ENCODE measurements around the gene CDH23.

The CDH23 gene

GRCh38 chr10:71580415-71580814 lies 183.7 kb downstream of the CDH23 start:
- DNase-seq, result no peak

GRCh38 chr10:71580926-71581325 lies 184.2 kb downstream of the CDH23 start:
- DNase-seq, result no peak

DNA sequence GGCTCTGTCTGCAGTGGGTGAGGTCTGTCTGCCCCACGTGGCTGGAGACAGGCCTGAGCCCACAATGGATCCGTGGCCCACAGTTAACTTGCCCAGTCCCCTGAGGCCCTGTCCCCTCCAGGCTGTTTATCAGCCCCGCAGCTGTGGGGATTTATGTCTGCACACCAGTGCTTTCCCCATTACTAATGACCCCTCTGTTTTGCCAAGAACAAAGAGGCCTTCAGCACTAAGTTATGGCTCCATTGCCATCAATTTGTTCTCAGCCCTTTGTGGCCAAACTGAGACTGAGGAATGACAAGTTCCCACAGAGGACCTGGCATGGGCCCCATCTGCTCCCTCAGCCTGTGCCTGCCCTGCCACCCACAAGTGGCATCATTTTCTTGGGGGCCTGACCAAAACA lies 184.7 kb downstream of the CDH23 start:
- DNase-seq, result peak in 50 of 56 donors; percentile 11 to 85 (median 54)

DNA sequence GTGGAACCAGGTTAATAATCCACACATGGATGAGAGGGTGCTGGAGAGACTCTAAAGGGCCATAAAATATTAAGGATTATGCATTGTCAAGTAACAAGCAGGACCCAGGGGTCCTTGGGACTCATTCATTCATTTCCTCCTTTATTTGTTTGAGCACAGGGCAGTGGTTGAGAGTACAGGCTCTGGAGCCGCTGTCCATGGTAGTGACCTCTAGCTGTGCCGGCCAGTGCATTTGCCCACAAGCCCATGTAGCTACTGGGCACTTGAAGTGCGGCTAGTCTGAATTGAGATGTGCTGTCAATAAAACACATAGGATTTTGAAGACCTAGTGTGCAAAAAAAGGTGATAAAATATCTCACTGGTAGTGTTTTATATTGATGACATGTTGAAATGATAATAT lies 185.3 kb downstream of the CDH23 start:
- peak in 23 of 56 donors; percentile 8 to 65 (median 33) for DNase-seq

DNA sequence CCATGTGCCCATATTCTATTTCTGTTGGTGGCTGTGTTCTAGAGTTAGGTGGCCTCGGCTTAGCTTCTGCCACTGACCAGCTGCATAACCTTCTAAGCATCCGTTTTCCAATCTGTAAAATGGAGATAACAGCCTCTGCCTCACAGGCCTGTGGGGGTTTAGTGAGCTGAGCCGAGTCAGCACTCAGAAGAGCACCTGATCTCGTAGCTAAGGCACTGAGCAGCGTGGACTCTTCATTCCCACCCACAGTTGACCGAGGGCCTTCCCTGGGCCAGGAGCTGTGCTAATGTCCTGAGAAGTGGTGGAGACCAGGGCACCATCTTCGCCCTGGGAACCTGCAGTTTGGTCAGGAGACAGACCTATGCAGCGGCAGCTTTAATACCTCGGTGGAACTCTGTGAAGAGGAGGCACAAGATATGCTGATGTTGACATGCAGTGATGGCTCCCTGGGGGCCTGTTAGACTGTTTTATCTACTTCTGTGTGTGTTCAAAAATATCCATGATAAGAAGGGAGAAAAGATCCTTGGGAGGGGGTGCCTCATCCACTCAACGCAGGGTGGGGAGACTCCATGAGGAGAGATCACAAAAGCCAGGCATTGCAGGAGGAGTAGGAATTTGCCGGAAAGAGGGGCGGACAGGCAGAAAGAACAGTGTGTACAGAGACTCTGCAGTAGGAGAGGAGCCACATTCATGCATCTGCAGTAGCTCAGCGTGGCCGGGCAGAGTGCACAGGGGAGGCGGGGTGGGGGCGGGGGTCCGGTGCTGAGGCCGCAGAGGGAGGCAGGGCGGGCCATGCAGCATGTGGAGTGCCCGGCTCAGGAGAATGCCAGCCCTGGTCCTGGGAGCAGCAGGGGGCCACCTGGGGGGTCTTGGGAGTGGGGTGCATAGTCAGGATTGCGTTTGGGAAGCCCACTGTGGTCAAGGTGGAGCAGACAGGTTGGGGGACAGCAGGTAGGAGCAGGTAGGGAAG lies 186.1 kb downstream of the CDH23 start:
- no peak for DNase-seq

GRCh38 chr10:71584461-71584860 lies 187.7 kb downstream of the CDH23 start:
- DNase-seq, result no peak

DNA sequence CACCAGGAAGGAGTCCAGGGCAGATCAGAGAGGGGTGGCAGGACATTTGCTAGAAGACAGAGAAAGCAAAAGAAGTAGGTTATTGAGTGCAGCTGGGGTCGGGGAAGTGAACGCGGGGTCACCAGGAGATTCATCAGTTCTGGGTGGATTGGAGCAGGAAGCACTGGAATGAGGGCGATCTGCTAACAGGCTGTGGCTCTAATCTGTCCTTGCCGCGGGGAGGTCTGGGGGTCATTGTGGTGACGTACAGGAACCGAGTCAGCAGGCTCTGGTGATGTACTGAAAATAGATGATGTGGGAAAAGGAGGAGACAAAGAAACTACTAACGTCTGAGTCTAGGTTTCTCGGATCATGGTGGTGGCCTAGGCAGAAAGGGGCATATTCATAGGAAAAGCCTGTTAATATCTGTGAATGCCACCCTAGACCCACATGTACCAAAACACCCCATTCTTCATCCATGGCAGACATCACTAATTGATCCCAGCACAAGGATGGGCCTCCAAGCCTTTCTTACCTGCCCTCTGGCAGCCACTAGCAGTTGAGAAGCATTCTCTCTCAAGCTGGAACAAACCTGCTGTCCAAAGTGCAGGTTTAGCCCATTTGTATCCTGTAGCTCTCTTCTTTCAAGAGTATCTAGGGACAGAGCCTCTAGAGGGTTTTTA lies 188.3 kb downstream of the CDH23 start:
- DNase-seq, result no peak

GRCh38 chr10:71585564-71586290 lies 189.0 kb downstream of the CDH23 start:
- no peak for DNase-seq

DNA sequence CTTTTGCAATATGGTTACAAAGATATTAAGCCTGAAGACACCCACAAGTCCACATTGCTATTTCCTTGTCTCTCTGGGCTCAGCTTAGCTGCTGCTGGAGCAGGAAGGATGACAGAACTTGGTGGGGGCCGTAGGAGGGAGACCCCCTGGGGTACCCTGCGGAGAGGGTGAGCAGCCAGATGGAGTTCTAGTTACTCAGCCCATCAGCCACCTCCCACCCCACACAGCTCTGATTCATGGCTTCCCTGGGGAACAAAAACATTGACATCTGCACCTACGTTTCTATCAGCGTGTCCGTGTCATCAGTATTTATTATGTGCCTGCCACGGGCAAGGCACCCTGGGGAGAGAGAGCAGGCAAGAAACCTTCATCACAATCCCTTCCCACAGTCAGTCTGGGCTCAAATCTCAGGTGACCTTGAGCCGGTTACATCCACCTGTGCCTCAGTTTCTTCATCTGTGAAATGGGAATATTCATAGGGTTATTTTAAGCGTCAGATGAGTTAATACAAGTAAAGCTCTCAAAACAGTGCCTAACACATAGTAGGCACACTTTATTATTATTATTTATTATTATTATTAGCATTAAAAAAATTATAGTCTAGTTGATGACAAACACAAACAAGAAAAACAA lies 191.3 kb downstream of the CDH23 start:
- DNase-seq, result no peak

GRCh38 chr10:71588685-71589084 lies 192.0 kb downstream of the CDH23 start:
- DNase-seq, result no peak

GRCh38 chr10:71589617-71590551 lies 193.2 kb downstream of the CDH23 start:
- no peak for DNase-seq

DNA sequence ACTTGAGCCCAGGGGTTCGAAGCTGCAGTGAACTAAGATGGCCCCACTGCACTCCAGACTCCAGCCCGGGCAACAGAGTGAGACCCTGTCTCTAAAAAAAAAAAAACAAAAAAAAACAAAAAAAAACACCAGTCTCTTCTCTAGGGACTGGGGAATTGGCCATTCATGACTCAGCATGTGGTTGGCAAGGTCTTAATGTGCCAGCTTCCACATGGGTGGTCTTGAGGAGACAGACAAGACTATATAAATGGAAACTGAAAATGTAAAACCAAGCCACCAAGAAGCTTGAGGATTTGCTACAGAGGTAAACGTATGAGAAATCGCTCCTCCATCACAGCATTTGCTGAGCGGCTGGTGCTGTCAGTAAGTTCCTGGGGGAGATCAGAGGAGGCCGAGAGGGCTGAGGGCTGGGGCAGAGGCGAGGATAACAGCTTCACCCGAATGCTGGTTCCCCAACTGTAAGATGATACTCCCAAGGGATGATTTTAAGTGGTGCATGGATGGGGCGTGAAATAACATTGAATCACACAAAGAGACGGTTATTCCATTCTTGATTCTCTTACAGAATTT lies 194.1 kb downstream of the CDH23 start:
- DNase-seq, result no peak

DNA sequence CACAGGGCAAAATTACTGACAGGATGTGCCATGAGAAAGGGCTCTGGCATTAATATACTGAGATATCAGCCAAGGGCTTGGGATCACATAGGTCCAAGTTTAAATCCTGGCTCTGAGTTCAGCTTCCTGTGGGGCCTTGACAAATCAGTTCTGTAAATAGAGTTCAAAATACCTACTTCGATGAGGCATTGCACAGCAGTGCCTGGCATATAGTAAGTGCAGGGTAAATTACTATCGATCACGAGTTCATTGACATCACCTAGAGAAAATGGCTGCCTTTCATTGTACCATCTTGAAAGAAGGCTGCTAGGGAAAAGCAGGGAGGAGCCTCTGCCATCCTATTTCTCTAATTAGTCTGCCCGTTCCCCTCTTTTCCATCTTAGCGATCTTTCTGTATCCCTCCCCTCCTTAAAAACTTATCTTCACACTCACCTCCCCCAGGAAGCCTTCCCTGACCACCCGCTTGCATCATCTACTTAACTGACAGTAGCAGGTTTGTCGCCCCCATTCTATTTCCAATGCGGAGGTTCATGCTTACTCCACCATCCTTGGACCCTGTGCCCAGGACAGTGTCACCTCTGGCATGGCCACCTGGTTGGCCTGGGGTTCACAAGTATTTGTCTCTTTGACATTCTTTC lies 198.3 kb downstream of the CDH23 start:
- no peak for DNase-seq

DNA sequence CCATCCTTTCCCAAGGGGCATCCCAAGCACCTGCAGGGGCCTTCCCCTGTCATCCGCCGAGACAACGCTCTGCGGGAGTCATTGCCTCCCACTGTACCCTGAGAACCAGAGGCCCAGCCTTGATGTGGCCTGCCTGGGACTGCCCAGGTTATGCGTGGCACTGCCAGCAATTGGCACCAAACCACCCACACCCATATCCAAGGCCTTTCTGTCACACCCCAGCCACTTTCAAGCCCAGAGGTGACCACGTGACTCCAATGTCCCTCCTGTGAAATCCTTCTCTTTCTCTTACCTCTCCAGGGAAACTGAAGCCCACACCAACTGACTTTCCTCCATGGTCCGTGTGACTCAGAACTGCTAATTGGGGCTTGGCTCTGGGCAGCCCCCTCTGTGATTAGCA lies 198.9 kb downstream of the CDH23 start:
- no peak for DNase-seq

DNA sequence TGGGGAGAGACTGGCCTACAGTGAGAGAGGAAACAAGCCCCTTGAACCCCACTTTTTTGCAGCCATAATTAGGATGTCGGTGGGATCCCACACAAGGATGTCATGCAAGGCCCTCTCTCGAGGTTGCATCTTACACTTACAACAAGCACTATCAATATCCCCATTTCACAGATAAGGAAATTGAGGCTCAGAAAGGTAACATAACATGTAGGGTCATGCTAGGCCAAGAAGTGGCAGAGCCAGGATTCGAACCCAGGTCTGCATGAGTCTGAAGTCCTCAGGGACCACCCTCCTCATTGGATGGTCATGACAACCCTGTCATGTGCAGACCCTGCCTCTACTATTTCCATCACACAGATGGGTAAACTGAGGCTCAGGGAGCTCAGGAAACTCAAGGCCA lies 199.4 kb downstream of the CDH23 start:
- DNase-seq, result no peak

DNA sequence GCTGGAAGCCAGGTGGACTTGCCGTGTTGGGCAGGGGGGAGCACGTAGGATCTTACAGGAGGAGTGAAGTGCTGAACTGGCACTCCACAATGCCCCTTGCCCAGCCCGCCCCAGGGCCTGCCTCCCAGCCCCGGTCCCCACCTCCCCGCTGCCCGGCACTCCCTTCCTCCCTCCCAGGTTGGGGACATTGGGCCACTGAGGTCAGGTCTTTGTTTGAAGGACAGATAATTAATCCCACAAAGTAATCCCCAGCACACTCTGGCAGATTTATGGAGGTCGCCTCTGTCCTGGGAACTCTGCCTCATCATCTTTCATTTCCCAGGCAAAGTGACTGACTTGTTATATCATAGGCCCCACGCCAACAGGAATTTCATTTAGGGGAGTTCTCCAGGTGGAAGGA lies 200.0 kb downstream of the CDH23 start:
- DNase-seq, result no peak

DNA sequence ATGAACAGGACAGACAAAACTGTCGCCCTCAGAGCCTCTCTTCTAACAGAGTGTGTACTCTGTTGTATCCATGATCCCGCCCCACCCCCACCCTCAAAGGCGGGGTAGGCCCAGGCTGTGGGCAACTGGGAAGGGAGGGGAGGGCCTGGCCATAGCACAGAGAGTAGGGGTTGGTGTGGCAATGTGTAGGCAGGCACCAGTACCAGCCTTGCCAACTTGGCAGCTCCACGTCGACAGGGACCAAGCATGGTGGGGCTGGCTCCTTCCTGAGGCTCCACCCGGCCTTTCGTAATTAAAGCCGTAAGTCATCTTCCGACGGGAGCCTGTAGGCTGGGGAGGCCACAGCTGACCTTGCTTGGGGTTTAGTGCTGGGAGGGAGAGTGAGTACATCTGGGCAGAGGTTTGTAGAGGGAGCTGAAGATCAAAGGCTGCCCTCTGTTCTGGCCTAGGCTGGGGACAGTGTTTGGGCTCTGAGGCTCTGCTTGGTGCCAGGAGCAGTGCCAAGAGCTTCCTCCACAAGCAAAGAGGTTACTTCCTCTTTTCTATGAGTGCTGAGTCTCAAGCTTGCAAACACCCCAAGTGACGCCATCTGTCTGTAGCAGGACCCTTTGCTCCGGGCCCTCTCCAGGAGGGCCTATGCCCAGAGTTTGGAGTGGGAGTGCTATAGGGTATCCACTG lies 201.2 kb downstream of the CDH23 start:
- peak in 47 of 56 donors; percentile 14 to 79 (median 60) for DNase-seq

GRCh38 chr10:71598621-71599055 lies 201.9 kb downstream of the CDH23 start:
- peak in 52 of 56 donors; percentile 31 to 93 (median 70) for DNase-seq

DNA sequence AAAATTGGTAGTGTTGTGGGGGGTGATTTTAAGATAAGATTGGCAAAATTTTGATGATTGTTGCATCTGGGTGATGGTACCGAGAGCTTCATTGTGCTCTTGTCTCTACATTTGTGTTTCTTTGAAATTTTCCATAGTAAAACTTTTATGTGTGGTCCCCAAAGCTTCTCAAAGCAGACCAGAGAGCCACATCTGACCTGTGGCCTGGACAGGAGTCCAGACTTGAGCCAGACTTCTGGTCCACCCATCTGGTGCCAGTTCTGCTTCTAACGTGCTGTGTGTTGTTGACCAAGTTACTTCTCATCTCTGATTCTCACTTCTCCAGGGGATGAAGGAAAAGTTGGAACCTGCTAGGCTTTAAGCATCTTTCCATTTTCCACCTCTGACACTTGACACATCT lies 202.8 kb downstream of the CDH23 start:
- no peak for DNase-seq
